ENCODE measurements around the gene CD2AP. TPM values are rescaled to one million over a fixed set of nuclear protein-coding genes. Genes with fewer than 3 reads are reported as not detected.

Gene CD2AP
- total RNA-seq, 2 donors from 2014 or later, result 58.1 to 62.4 TPM

GRCh38 chr6:47485491-47486135 lies 8.0 kb downstream of the CD2AP start:
- Histone ChIP-seq H3K27ac (ENCODE audit: low read depth, low read length) (no peak overlapping the region), H3K4me3 (ENCODE audit: low read length) (no peak overlapping the region), H3K9ac (ENCODE audit: extremely low read depth, low read length, poor library complexity, severe bottlenecking) (no peak overlapping the region), H3K27me3 (ENCODE audit: control insufficient read depth, insufficient read depth, low read length, poor library complexity, severe bottlenecking) (no peaks in the 10 kb centered on the region), H3K4me1 (ENCODE audit: control insufficient read depth, insufficient read depth, low read length) (peaks cover 3% of the 10 kb centered on the region), H3K36me3 (ENCODE audit: control insufficient read depth, insufficient read depth, low read length) (no peaks in the 10 kb centered on the region), H3K9me3 (ENCODE audit: control insufficient read depth, low read length) (no peaks in the 10 kb centered on the region)
- peaks cover 6% of the 10 kb centered on the region for H3K36me3 Mint-ChIP-seq (ENCODE audit: low read depth)
- H3K9me3 Mint-ChIP-seq, result no peaks in the 10 kb centered on the region
- H3K4me1 Mint-ChIP-seq, result peaks cover 42% of the 10 kb centered on the region
- H3K27me3 Mint-ChIP-seq (ENCODE audit: insufficient read depth), result no peaks in the 10 kb centered on the region
- no peak overlapping the region for H3K4me3 Mint-ChIP-seq
- no peak for TF ChIP-seq CTCF (conservative IDR thresholded peaks at IDR 0.05)
- DNase-seq, result no peak
- H3K27ac Mint-ChIP-seq, result no peak overlapping the region

DNA sequence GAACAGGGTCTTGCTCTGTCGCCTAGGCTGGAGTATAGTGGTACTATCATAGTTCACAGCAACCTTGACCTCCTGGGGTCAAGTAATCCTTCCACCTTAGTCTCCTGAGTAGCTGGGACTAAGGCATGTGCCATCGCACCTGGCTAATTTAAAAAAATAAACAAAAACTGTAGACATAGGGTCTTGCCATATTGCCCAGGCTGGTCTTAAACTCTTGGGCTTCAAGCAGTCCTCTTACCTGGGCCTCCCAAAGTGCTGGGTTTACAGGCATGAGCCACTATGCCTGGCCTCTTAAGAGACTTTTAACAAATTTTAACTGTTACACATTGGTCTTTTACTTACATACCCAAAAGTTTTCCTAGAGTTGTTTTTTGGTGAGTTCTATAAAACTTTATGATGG lies 12.4 kb downstream of the CD2AP start:
- H3K4me3 Mint-ChIP-seq, result no peak overlapping the region
- H3K4me1 Mint-ChIP-seq, result peaks cover 34% of the 10 kb centered on the region
- no peaks in the 10 kb centered on the region for H3K27me3 Mint-ChIP-seq (ENCODE audit: insufficient read depth)
- peaks cover 4% of the 10 kb centered on the region for H3K9me3 Mint-ChIP-seq
- Histone ChIP-seq H3K27me3 (ENCODE audit: control insufficient read depth, insufficient read depth, low read length, poor library complexity, severe bottlenecking) (no peaks in the 10 kb centered on the region), H3K9ac (ENCODE audit: extremely low read depth, low read length, poor library complexity, severe bottlenecking) (no peak overlapping the region), H3K9me3 (ENCODE audit: control insufficient read depth, low read length) (no peaks in the 10 kb centered on the region), H3K4me1 (ENCODE audit: control insufficient read depth, insufficient read depth, low read length) (peaks cover 3% of the 10 kb centered on the region), H3K27ac (ENCODE audit: low read depth, low read length) (no peak overlapping the region), H3K36me3 (ENCODE audit: control insufficient read depth, insufficient read depth, low read length) (no peaks in the 10 kb centered on the region), H3K4me3 (ENCODE audit: low read length) (no peak overlapping the region)
- WGBS, 2 experiments (ENCODE audit: insufficient coverage in 1 of 2, insufficient read length in 1 of 2), result 91 to 95% methylated on average over 1 to 2 of the region's 2 CpGs
- peaks cover 6% of the 10 kb centered on the region for H3K36me3 Mint-ChIP-seq (ENCODE audit: low read depth)
- no peak overlapping the region for H3K27ac Mint-ChIP-seq
- TF ChIP-seq CTCF (conservative IDR thresholded peaks at IDR 0.05), result no peak
- DNase-seq, result no peak

- H3K27me3 Mint-ChIP-seq (ENCODE audit: insufficient read depth), result no peaks in the 10 kb centered on the region
- no CpG with 5 or more reads among the region's 1 CpG for WGBS, 2 experiments (ENCODE audit: insufficient coverage in 1 of 2, insufficient read length in 1 of 2)
- no peak for TF ChIP-seq CTCF (conservative IDR thresholded peaks at IDR 0.05)
- H3K9ac ChIP-seq (ENCODE audit: extremely low read depth, low read length, poor library complexity, severe bottlenecking), result no peak overlapping the region
- no peak overlapping the region for H3K27ac ChIP-seq (ENCODE audit: low read depth, low read length)
- H3K4me3 ChIP-seq (ENCODE audit: low read length), result no peak overlapping the region
- H3K36me3 ChIP-seq (ENCODE audit: control insufficient read depth, insufficient read depth, low read length), result no peaks in the 10 kb centered on the region
- peaks cover 3% of the 10 kb centered on the region for H3K4me1 ChIP-seq (ENCODE audit: control insufficient read depth, insufficient read depth, low read length)
- H3K27ac Mint-ChIP-seq, result no peak overlapping the region
- no peak overlapping the region for H3K4me3 Mint-ChIP-seq
- H3K9me3 Mint-ChIP-seq, result peaks cover 5% of the 10 kb centered on the region
- no peaks in the 10 kb centered on the region for H3K9me3 ChIP-seq (ENCODE audit: control insufficient read depth, low read length)
- peaks cover 6% of the 10 kb centered on the region for H3K36me3 Mint-ChIP-seq (ENCODE audit: low read depth)
- DNase-seq, result no peak
- H3K4me1 Mint-ChIP-seq, result peaks cover 38% of the 10 kb centered on the region
- no peaks in the 10 kb centered on the region for H3K27me3 ChIP-seq (ENCODE audit: control insufficient read depth, insufficient read depth, low read length, poor library complexity, severe bottlenecking)
Measured at GRCh38 chr6:47490676-47491075, 13.1 kb downstream of the CD2AP start.

Data from endodermal cell (in vitro differentiated cells).